ENCODE data around the gene ULK1. TPM values are rescaled to one million over a fixed set of nuclear protein-coding genes. Genes with fewer than 3 reads are reported as not detected.

ULK1 gene
- total and polyA plus RNA-seq, 10 donors, result 9.9 to 60.7 (median 46.7) TPM

- TF ChIP-seq POLR2AphosphoS5 (IDR thresholded peaks at IDR 0.05) (no peak), CTCF (IDR thresholded peaks at IDR 0.05 in 8 of 11, conservative IDR thresholded peaks at IDR 0.05 in 3 of 11) (no peak), POLR2A (IDR thresholded peaks at IDR 0.05) (no peak)
- Histone ChIP-seq H3K27ac (no peak overlapping the region), H3K27me3 (replicated peaks in 1 of 7) (peaks cover 0 to 68% (median 6%) of the 10 kb centered on the region in 7 donors), H3K36me3 (no peaks in the 10 kb centered on the region), H3K4me1 (peaks cover 0 to 31% (median 10%) of the 10 kb centered on the region in 6 donors), H3K4me3 (no peak overlapping the region), H3K9me3 (no peaks in the 10 kb centered on the region)
- DNase-seq, result peak; percentile 61
- intact Hi-C loops (cut with DNase I; ENCODE audit: low total_unique reads), result no loop called here
- 43 to 73% (median 67%) methylated on average over 7 to 30 of the region's 30 CpGs for WGBS, 5 donors
These were observed 38.8 kb upstream of the ULK1 start for GRCh38 chr12:131855521-131856142.

- H3K27ac ChIP-seq, result no peak overlapping the region
- no peaks in the 10 kb centered on the region for H3K9me3 ChIP-seq
- peaks cover 0 to 37% (median 14%) of the 10 kb centered on the region in 6 donors for H3K4me1 ChIP-seq
- H3K4me3 ChIP-seq, result no peak overlapping the region
- no peaks in the 10 kb centered on the region for H3K36me3 ChIP-seq
- 83 to 95% (median 91%) methylated on average over 10 of the region's 10 CpGs for WGBS, 5 donors
- TF ChIP-seq POLR2A (IDR thresholded peaks at IDR 0.05) (no peak), POLR2AphosphoS5 (IDR thresholded peaks at IDR 0.05) (no peak), CTCF (IDR thresholded peaks at IDR 0.05 in 8 of 11, conservative IDR thresholded peaks at IDR 0.05 in 3 of 11) (no peak)
- H3K27me3 ChIP-seq (replicated peaks in 1 of 7), result peaks cover 0 to 62% (median 6%) of the 10 kb centered on the region in 7 donors
- intact Hi-C loops (cut with DNase I; ENCODE audit: low total_unique reads), result no loop called here
- DNase-seq, result no peak
These were observed 37.9 kb upstream of the ULK1 start for GRCh38 chr12:131856366-131857097.

- 76 to 88% (median 85%) methylated on average over 19 to 21 of the region's 21 CpGs for WGBS, 5 donors
- Histone ChIP-seq H3K4me3 (no peak overlapping the region), H3K27ac (no peak overlapping the region), H3K4me1 (peaks cover 0 to 36% (median 8%) of the 10 kb centered on the region in 6 donors), H3K9me3 (no peaks in the 10 kb centered on the region), H3K36me3 (no peaks in the 10 kb centered on the region), H3K27me3 (replicated peaks in 1 of 7) (peaks cover 0 to 59% (median 6%) of the 10 kb centered on the region in 7 donors)
- intact Hi-C loops (cut with DNase I; ENCODE audit: low total_unique reads), result no loop called here
- no peak for TF ChIP-seq POLR2AphosphoS5 (IDR thresholded peaks at IDR 0.05)
- no peak for TF ChIP-seq CTCF (IDR thresholded peaks at IDR 0.05 in 8 of 11, conservative IDR thresholded peaks at IDR 0.05 in 3 of 11)
- TF ChIP-seq POLR2A (IDR thresholded peaks at IDR 0.05), result no peak
- DNase-seq, result no peak
These were observed 36.2 kb upstream of the ULK1 start for GRCh38 chr12:131857908-131858850.

Measured in spleen (tissue), 11 donors.